ENCODE data around the gene TIMM44. TPM values are rescaled to one million over a fixed set of nuclear protein-coding genes. Genes with fewer than 3 reads are reported as not detected.

Gene TIMM44
- total and polyA plus RNA-seq, 3 donors from 2014 or later: 33.8 to 71.2 (median 68.0) TPM

DNA sequence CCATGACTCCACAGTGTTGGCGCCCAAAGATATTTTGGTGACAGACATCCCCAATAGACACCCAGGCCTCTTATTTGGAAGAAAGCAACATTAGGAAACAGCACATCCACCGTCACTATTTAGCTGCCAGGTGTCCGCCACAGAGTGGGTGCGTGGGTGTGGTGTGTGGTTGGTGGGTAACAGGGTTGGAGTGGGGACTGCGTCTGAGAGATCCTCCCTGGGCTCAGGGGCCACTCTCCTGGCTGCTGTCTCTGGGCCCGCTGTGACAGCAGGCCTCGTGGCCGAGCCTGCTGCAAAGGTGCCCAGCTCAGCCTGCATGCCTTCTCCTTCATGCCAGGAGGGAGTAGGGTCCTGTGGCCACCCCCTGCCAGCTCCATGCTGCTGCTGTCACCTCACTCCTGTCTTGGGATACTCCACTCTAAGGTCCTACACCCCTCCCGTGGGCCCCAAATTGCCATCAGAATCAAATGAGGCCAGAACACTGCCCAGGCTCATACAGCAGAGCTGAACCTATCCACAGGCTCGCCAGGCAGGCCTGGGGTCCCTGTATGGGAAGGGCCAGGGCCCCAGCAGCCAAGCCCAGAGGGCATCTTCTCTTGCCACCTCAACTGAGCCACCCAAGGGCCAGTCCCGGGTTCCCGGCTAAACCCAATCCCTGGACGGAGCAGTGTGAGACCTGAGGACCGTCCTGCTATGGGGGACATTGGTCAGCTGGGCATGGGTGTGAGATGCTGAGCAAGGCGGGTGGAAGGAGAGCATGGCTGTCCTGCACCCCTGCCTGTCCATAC is 24.7 kb upstream of the TIMM44 start:
- Histone ChIP-seq H3K27ac (no peak overlapping the region), H3K4me1 (no peaks in the 10 kb centered on the region), H3K27me3 (no peaks in the 10 kb centered on the region), H3K4me3 (no peak overlapping the region), H3K9me3 (no peaks in the 10 kb centered on the region), H3K36me3 (ENCODE audit: low read depth, missing control alignments) (no peaks in the 10 kb centered on the region)
- no peak for TF ChIP-seq CTCF (IDR thresholded peaks at IDR 0.05)
- TF ChIP-seq POLR2A (IDR thresholded peaks at IDR 0.05): no peak
- 90 to 91% methylated on average over 7 to 15 of the region's 15 CpGs for WGBS, 2 donors
- intact Hi-C loops (cut with DNase I; ENCODE audit: low total_unique reads): no loop called here
- DNase-seq: no peak

DNA sequence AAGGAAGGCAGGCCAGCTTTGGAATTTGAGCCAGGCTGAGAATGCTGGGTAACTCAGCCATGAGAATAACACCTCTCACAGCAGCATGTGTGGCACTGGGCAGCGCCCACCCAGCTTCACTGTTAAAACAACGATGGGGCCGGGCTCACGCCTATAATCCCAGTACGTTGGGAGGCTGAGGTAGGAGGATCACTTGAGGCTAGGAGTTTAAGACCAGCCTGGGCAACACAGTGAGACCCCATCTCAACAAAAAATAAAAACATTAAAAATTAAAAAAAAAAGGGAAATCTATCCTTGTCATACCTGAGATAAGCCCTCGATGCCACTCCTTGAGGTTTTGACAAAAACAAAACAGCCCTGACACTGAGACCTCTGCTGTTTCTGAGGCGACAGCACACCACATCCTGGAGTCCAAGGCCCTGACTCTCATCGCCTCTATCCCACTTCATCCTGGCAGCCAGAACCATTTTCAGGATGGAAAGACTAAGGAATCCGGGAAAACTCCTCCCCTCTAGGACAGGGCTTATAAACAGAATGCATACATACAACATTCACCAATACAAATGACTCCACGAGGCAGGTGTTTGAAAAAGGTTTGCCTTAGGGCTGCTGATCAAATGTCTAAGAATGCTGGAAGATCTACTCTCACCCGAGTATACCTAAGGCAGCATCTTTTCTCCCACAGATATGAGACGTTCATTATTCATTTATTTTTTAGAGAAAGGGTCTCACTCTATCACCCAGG is 22.6 kb upstream of the TIMM44 start:
- H3K27me3 ChIP-seq: no peaks in the 10 kb centered on the region
- DNase-seq: no peak
- TF ChIP-seq POLR2A (IDR thresholded peaks at IDR 0.05): no peak
- TF ChIP-seq CTCF (IDR thresholded peaks at IDR 0.05): no peak
- H3K36me3 ChIP-seq (ENCODE audit: low read depth, missing control alignments): no peaks in the 10 kb centered on the region
- no peaks in the 10 kb centered on the region for H3K4me1 ChIP-seq
- no peak overlapping the region for H3K27ac ChIP-seq
- no peaks in the 10 kb centered on the region for H3K9me3 ChIP-seq
- intact Hi-C loops (cut with DNase I; ENCODE audit: low total_unique reads): no loop called here
- H3K4me3 ChIP-seq: no peak overlapping the region
- 88 to 90% methylated on average over 12 of the region's 12 CpGs for WGBS, 2 donors

DNA sequence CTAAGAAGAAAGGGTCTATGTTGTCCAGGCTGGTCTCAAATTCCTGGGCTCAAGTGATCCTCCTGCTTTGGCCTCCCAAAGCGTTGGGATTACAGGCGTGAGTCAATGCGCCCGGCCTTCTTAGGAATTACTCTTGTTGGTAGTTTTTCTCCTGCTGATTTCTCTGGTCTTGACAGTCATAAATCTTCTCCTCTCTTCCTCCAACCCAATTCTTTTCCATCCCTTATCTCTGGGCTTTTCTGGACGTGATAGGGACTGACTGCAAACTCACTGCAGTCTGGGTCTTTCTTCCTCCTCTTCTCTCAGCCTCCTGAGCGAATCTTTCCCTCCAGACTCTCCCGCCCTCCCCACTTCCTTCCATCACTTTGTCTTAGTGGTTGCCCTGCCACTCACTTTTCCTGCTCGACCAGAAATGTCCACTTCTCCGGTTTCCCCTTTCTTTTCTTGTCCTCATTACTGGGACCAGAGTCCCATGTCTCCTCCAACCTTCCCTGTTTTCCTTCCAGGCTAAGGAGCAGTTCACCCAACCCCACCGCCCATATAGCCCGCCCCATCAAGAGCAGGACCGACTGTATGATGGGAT is 21.9 kb upstream of the TIMM44 start:
- no peak overlapping the region for H3K27ac ChIP-seq
- H3K4me1 ChIP-seq: no peaks in the 10 kb centered on the region
- no peaks in the 10 kb centered on the region for H3K27me3 ChIP-seq
- 87 to 90% methylated on average over 12 of the region's 12 CpGs for WGBS, 2 donors
- H3K9me3 ChIP-seq: no peaks in the 10 kb centered on the region
- TF ChIP-seq POLR2A (IDR thresholded peaks at IDR 0.05) (no peak), CTCF (IDR thresholded peaks at IDR 0.05) (no peak)
- intact Hi-C loops (cut with DNase I; ENCODE audit: low total_unique reads): no loop called here
- no peak for DNase-seq
- H3K4me3 ChIP-seq: no peak overlapping the region
- no peaks in the 10 kb centered on the region for H3K36me3 ChIP-seq (ENCODE audit: low read depth, missing control alignments)

DNA sequence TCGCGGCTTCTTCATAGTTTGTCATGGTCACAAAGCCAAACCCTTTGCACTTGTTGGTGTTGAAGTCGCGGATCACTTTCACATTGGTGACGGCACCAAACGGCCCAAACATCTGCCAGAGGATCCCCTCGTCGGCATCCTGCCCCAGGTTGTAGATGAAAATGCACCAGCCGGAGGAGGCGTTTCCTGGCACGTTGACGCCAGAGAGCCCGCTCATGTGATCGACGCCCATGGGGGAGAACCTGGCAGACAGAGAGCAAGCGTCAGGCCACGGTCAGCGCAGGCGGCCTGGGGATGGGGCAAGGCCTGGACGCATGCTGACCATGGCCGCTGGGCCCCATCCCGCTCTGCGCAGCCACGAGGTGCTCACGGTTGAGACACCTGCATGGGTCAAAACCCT is 20.1 kb upstream of the TIMM44 start:
- intact Hi-C loops (cut with DNase I; ENCODE audit: low total_unique reads): no loop called here
- WGBS, 2 donors: 94 to 96% methylated on average over 20 to 25 of the region's 25 CpGs

More for the DNA sequence above, 20.1 kb upstream of the TIMM44 start:
- no peak overlapping the region for H3K27ac ChIP-seq
- no peaks in the 10 kb centered on the region for H3K9me3 ChIP-seq
- H3K4me1 ChIP-seq: no peaks in the 10 kb centered on the region
- no peak overlapping the region for H3K4me3 ChIP-seq
- H3K36me3 ChIP-seq (ENCODE audit: low read depth, missing control alignments): no peaks in the 10 kb centered on the region
- DNase-seq: no peak
- H3K27me3 ChIP-seq: no peaks in the 10 kb centered on the region
- TF ChIP-seq CTCF (IDR thresholded peaks at IDR 0.05) (no peak), POLR2A (IDR thresholded peaks at IDR 0.05) (no peak)

Data from testis (tissue), 3 donors.